ENCODE results near the gene SYNGR1.
"Not testable (repeated sequence)": the region's sequence is repeated elsewhere in the genome, so short reads cannot be mapped to it uniquely, and the experiment has no call there.

The SYNGR1 gene

DNA sequence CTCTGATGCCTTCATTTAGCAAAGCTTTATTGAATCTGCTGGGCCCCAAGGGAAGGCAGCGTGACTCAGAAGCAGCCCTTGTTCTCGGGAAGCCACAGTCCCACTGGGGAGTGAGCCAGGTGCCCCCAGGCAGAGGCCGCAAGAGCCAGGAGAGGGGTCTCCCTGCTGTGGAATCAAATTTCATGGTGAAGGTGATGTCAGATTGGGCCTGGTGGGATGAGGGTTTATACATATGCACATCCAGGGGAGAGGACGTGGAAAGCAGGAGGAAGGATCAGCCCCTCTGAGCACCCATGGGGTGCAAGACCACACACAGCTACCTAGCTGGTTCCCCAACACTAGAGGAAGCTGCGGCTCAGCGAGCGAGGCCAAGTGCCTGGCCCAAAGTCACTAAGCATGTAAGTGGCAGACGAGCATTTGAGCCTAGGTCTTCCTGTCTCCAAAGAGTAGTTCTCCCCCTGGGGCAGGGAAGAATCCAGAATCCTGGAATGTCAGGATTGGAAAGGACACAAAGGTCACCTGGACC lies 2.0 kb downstream of the SYNGR1 start:
- DNase-seq = no peak
- TF ChIP-seq GATA1 (IDR thresholded peaks at IDR 0.05; ENCODE audit: low read depth, low read length) = no peak
- TF ChIP-seq POLR2A (IDR thresholded peaks at IDR 0.05; ENCODE audit: low read length) = no peak

DNA sequence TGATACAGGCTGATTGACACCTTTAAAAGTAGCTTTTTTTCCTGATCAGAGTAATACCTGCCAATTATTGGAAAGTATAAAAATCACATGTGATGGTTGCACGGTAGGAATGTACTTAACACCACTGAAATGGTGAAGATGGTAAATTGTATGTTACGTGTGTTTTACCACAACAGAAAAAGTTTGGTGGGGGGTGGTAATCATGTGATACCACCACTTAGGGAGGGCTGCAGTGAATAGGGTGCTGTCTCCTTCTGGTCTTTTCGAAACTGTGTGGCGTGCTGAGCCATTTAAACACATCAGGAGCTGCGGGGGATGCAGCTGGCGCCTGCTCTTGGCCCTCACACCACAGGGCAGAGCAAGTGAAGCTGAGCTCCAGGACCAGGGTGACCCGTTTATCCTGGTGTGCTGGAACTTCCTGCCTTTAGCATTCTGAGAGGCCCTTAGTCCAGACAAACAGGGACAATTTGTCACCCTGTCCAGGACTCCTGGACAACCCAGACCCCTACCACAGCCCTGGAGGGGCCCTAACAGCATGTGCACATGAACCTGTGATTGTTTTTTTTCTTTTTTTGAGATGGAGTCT lies 2.6 kb downstream of the SYNGR1 start:
- DNase-seq = no peak
- TF ChIP-seq GATA1 (IDR thresholded peaks at IDR 0.05; ENCODE audit: low read depth, low read length) = no peak
- no peak for TF ChIP-seq POLR2A (IDR thresholded peaks at IDR 0.05; ENCODE audit: low read length)

DNA sequence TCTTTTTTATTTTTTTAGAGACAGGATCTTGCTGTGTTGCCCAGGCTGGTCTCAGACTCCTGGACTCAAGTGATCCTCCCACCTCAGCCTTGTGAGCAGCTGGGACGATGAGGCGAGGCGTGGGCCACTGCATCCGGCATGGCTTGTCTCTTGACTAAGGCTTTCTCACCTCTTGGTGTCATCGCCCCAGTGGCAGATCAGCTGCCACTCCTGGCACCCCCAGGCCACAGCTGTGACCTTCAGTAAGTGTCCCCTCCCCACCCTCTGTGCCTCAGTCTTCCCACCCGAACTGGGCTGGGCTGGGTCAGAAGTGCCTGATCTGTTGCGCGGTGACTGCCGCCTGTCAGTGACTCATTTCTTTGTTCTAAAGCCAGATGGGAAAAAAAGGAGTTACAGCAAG lies 3.6 kb downstream of the SYNGR1 start:
- TF ChIP-seq GATA1 (IDR thresholded peaks at IDR 0.05; ENCODE audit: low read depth, low read length) (no peak), POLR2A (IDR thresholded peaks at IDR 0.05; ENCODE audit: low read length) (no peak)
- DNase-seq = no peak

DNA sequence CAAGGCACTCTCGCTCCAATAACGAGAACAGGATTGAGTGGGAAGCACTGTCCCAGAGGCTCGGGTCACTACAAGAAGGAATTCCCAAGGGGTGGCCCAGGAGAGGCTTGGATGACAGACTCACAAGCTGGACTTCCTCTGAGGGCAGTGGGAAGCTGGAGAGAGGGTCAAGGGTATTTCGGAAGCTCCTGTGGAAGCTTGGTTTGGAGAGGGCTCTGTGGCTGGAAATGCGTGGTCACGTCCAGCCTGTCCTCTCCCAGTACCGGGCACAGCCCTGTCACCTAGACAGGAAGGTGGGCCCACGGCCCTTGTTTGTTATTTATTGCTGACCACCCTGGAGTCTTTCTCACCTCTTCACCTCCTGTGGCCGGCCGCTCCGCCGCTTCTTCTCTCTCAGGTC lies 5.3 kb downstream of the SYNGR1 start:
- DNase-seq = no peak
- TF ChIP-seq POLR2A (IDR thresholded peaks at IDR 0.05; ENCODE audit: low read length) (no peak), GATA1 (IDR thresholded peaks at IDR 0.05; ENCODE audit: low read depth, low read length) (no peak)

DNA sequence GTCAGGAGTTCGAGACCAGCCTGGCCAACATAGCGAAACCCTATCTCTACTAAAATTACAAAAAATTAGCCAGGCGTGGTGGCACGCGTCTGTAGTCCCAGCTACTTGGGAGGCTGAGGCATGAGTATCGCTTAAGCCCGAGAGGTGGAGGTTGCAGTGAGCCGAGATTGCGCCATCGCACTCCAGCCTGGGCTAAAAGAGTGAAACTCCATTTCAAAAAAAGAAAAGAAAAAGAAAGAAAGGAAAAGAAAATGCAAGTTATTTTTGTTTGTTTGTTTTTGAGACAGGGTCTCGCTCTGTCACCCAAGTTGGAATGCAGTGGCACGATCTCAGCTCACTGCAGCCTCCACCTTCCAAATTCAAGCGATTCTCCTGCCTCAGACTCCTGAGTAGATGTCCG lies 6.0 kb downstream of the SYNGR1 start:
- not testable (repeated sequence) for DNase-seq

DNA sequence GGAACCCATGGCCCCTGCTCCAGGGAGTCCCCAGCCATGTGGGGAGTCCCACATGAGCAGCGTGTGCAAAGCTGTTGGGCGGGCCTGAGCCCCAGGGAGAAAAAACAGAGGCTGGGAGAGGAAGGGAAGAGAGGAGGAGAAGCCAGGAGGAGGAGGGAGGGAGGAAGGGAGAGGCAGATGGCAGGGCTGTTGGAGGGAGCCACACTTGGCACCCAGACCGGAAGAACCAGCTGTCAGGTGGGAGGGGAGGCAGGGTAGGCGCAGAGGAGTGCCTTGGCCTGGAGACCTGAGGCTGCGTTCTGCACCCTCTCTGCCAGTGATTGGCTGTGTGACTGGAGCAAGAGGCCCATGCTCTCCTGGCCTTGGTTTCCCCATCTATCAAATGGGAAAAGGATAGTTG lies 6.7 kb downstream of the SYNGR1 start:
- TF ChIP-seq GATA1 (IDR thresholded peaks at IDR 0.05; ENCODE audit: low read depth, low read length) = no peak
- no peak for TF ChIP-seq POLR2A (IDR thresholded peaks at IDR 0.05; ENCODE audit: low read length)
- no peak for DNase-seq

DNA sequence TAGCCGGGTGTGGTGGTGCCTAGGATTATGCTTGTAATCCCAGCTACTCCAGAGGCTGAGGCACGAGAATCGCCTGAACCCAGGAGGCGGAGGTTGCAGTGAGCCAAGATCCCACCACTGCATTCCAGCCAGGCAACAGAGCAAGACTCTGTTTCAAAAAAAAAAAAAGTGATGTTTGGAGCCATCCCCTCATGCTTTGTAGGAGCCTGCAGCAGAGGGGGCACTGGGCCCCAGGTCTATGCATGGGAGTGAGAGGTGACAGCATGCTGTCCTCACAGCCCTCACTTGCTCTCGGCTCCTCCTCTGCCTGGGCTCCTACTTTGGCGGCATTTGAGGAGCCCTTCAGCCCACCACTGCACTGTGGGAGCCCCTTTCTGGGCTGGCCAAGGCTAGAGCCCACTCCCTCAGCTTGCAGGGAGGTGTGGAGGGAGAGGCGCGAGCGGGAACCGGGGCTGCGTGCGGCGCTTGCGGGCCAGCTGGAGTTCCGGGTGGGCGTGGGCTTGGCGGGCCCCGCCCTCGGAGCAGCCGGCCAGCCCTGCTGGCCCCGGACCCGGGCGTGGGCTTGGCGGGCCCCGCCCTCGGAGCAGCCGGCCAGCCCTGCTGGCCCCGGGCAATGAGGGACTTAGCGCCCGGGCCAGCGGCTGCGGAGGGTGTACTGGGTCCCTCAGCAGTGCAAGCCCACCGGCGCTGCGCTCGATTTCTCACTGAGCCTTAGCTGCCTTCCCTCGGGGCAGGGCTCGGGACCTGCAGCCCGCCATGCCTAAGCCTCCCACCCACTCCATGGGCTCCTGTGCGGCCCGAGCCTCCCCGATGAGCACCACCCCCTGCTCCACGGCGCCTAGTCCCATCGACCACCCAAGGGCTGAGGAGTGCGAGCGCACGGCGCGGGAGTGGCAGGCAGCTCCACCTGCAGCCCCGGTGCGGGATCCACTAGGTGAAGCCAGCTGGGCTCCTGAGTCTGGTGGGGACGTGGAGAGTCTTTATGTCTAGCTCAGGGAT lies 7.6 kb downstream of the SYNGR1 start:
- DNase-seq = not testable (repeated sequence)

DNA sequence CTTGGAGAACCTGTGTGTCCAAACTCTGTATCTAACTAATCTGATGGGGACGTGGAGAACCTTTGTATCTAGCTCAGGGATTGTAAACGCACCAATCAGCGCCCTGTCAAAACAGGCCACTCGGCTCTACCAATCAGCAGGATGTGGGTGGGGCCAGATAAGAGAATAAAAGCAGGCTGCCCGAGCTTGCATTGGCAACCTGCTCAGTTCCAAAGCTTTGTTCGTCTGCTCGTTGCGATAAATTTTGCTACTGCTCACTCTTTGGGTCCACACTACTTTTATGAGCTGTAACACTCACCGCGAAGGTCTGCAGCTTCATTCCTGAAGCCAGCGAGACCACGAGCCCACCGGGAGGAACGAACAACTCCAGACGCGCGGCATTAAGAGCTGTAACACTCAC lies 8.4 kb downstream of the SYNGR1 start:
- DNase-seq = peak in 1 of 2 experiments; percentile 29
- peak; percentile 22 for TF ChIP-seq POLR2A (IDR thresholded peaks at IDR 0.05; ENCODE audit: low read length)

DNA sequence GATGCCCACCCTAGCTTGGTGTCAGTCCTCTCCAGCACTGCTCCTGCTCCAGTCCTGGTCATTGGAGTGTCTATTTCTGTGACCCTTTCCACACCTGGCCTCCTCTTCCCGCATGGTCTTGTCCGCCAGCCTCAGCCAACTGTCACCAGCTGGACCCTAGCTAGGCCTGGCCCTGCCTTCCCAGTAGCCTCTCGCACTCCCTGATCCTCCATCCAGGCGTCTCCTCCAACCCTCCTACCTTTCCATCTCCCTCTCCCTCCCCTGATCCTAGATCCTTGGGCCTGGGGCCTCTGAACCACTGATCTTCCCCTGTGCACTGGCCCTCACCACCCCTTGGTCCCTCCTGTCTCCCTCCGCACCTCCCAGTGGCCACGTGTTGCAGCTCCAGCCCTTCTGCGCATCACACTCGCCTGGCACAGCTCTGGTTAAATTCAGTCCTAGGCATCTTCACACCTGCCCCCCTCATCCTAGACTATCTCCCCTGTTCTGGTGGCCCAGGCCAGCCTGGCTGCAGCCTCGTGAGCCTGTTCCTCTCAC lies 9.9 kb downstream of the SYNGR1 start:
- TF ChIP-seq POLR2A (IDR thresholded peaks at IDR 0.05; ENCODE audit: low read length) (no peak), GATA1 (IDR thresholded peaks at IDR 0.05; ENCODE audit: low read depth, low read length) (no peak)
- no peak for DNase-seq

DNA sequence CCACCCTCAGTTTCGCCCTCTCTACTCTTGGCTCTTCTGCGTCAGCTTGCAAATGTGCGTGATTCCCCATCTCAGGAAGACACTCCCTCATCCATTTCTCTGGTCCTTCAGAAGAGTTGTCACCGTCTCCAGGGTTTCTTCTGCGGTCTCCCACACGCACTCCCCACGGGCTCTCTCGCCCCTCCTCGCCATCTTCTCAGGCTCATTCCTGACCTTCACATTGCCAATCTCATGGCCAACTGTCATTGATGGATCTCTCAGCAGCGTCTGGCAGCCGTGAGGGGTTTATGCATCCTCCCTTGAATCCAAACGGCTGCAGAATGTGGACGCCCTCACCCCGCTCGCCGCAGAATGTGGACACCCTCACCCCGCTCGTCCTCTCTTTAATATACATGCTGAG lies 10.5 kb downstream of the SYNGR1 start:
- DNase-seq = no peak
- no peak for TF ChIP-seq GATA1 (IDR thresholded peaks at IDR 0.05; ENCODE audit: low read depth, low read length)
- TF ChIP-seq POLR2A (IDR thresholded peaks at IDR 0.05; ENCODE audit: low read length) = no peak

DNA sequence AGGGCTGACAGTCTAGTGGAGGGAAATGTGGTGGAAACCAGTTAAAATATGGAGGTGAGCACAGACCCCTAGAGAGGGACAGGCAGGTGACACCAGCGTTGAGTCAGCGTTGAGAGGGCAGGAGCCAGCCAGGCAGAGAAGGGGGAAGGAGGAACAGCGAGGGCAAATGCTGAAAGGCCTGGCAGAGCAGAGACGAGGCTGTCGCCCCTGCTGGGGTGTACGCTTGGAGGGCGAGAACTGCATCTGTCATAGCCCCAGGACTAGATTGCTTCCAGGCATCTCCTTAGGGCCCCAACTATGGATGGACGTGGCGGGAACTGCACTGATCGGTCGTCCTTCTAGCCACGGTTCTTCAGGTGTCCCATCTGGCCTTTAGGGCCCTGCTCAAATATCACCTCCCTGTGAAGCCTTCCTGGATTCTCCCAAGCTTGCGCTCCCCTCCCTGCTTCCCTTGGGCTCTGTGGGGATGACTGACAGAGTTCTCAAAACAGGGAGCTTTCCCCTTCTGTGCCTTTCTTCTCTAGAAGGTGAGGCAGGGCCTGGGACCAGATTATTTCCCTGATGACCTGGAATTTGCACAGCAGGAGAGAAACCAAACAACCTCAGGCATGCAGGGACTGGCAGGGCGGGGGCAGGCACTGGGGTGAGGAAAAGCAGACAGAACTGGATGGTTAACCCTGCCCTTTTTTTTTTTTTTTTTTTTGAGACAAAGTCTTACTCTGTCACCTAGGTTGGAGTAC lies 11.1 kb downstream of the SYNGR1 start:
- no peak for DNase-seq
- TF ChIP-seq POLR2A (IDR thresholded peaks at IDR 0.05; ENCODE audit: low read length) (no peak), GATA1 (IDR thresholded peaks at IDR 0.05; ENCODE audit: low read depth, low read length) (no peak)

DNA sequence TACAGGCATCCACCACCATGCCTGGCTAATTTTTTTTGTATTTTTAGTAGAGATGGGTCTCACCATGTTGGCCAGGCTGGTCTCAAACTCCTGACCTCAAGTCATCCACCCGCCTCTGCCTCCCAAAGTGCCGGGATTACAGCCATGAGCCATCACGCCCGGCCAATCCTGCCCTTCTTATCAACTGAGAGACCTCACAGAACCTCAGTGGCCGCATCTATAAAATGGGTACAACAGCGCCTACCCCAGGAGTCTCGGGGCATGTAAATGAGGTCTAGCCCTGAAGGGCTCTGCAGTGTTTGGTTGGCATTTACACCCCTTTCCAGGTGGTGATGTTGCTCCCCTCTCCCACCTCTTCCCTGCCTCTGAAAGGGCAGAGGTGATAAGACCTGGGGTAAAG lies 11.7 kb downstream of the SYNGR1 start:
- DNase-seq = peak in 1 of 2 experiments; percentile 27
- no peak for TF ChIP-seq GATA1 (IDR thresholded peaks at IDR 0.05; ENCODE audit: low read depth, low read length)
- no peak for TF ChIP-seq POLR2A (IDR thresholded peaks at IDR 0.05; ENCODE audit: low read length)

DNA sequence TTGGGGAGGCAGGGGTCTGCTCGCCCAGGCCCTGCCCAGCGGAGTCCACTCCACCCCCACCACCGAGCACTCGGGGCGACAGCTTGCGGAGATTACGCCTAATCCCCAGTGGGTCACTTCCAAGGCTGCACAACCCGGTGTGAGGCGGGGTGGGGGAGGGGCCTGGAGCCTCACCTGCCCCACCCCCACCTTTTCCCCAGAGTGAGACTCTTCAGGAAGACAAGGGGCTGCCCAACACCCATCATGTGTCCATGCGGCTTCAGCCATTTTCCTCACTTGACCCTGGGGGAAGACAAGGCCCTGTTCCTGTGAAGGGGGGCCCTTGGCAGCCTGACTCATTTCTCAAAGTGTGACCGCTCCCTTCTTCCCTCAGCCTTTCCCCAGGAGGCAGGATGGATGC lies 12.5 kb downstream of the SYNGR1 start:
- peak; percentile 45 to 48 for DNase-seq
- TF ChIP-seq POLR2A (IDR thresholded peaks at IDR 0.05; ENCODE audit: low read length) (no peak), GATA1 (IDR thresholded peaks at IDR 0.05; ENCODE audit: low read depth, low read length) (no peak)

DNA sequence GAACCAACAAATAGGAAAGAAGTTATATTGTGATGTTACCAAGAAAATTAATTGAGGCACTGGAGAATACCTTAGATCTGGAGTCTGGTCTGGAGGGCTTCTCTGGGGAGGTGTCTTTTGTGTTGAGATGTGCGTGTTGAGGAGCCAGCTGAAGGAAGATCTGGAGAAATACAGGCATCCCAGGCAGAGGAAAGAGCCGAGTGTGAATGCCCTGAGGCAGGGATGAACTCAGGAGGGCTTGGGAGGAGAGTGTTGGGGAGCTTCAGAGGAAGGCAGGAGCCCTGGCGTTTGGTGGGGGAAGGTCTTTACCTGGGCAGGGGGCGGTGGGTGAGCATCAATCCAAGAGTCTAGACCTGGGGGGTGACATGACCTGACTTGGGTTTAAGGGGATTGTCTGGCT lies 13.1 kb downstream of the SYNGR1 start:
- peak in 1 of 2 experiments; percentile 51 for DNase-seq

More for the DNA sequence above, 13.1 kb downstream of the SYNGR1 start:
- TF ChIP-seq POLR2A (IDR thresholded peaks at IDR 0.05; ENCODE audit: low read length) (no peak), GATA1 (IDR thresholded peaks at IDR 0.05; ENCODE audit: low read depth, low read length) (no peak)
